ENCODE results near the gene SEPTIN6. TPM values are rescaled to one million over a fixed set of nuclear protein-coding genes. Genes with fewer than 3 reads are reported as not detected.

The SEPTIN6 gene
- total RNA-seq, 1 experiment from 2014 or later: 62.9 TPM

DNA sequence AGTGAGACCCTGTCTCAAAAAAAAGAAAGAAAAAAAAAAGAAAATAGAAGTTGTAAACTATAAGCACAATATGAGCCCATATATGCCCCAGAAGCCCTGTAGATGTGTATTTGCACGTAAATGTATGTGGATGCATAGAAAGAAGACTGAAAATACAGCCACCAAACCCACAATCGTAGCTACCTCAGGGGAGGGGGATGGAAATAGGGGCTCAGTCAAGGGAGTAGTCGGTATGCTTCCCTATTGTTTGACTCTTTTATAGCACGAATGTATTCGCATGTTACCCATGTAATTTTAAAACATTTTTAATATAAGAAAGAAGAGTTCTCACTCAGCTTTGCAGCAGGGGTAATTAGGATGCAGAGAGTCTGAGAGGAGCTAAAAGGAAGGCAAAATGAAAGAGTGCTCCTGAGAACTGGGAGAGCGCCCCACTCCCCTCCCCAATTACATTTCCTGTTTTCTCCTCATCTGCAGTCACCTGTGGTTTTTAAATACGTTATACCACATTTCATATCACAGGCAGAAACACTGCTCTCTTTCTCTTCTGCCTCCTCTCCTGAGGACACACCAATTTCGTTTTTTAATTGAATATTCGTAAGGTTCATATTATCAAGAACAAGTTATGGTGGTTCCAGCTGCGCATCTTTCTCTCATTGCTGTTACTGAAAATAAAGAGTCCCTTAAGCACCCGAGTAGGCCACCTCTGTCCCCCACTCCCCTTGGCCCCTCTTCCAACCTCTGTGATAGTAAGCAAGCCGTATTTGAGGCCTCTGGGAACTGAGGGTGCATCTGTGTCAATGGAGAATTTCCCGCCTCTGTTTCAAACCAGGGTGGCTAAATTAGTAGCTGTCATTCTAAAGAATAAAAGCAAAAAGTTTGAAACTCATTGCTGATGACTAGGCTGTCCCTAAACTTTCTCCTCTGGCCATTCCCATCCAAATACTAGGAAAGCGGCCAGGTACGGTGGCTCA lies 10.7 kb downstream of the SEPTIN6 start:
- ATAC-seq (no peak), DNase-seq (ENCODE audit: low spot score) (no peak)
- no peaks in the 10 kb centered on the region for H3K36me3 Mint-ChIP-seq
- H3K27me3 Mint-ChIP-seq (ENCODE audit: low read depth): no peaks in the 10 kb centered on the region
- no peaks in the 10 kb centered on the region for H3K9me3 Mint-ChIP-seq
- TF ChIP-seq, protein P1, sequence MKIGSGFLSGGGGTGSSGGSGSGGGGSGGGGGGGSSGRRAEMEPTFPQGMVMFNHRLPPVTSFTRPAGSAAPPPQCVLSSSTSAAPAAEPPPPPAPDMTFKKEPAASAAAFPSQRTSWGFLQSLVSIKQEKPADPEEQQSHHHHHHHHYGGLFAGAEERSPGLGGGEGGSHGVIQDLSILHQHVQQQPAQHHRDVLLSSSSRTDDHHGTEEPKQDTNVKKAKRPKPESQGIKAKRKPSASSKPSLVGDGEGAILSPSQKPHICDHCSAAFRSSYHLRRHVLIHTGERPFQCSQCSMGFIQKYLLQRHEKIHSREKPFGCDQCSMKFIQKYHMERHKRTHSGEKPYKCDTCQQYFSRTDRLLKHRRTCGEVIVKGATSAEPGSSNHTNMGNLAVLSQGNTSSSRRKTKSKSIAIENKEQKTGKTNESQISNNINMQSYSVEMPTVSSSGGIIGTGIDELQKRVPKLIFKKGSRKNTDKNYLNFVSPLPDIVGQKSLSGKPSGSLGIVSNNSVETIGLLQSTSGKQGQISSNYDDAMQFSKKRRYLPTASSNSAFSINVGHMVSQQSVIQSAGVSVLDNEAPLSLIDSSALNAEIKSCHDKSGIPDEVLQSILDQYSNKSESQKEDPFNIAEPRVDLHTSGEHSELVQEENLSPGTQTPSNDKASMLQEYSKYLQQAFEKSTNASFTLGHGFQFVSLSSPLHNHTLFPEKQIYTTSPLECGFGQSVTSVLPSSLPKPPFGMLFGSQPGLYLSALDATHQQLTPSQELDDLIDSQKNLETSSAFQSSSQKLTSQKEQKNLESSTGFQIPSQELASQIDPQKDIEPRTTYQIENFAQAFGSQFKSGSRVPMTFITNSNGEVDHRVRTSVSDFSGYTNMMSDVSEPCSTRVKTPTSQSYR (CRISPR knock-in tag; IDR thresholded peaks at IDR 0.05): no peak
- TF ChIP-seq EMX1 (CRISPR knock-in tag; IDR thresholded peaks at IDR 0.05): no peak
- TF ChIP-seq, protein P2, sequence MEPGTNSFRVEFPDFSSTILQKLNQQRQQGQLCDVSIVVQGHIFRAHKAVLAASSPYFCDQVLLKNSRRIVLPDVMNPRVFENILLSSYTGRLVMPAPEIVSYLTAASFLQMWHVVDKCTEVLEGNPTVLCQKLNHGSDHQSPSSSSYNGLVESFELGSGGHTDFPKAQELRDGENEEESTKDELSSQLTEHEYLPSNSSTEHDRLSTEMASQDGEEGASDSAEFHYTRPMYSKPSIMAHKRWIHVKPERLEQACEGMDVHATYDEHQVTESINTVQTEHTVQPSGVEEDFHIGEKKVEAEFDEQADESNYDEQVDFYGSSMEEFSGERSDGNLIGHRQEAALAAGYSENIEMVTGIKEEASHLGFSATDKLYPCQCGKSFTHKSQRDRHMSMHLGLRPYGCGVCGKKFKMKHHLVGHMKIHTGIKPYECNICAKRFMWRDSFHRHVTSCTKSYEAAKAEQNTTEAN (CRISPR knock-in tag; IDR thresholded peaks at IDR 0.05): no peak
- TF ChIP-seq ZNF396 (CRISPR knock-in tag; IDR thresholded peaks at IDR 0.05; ENCODE audit: borderline replicate concordance): no peak
- TF ChIP-seq NR3C1 (CRISPR knock-in tag; conservative IDR thresholded peaks at IDR 0.05; ENCODE audit: low read depth): no peak
- TF ChIP-seq, protein P3, sequence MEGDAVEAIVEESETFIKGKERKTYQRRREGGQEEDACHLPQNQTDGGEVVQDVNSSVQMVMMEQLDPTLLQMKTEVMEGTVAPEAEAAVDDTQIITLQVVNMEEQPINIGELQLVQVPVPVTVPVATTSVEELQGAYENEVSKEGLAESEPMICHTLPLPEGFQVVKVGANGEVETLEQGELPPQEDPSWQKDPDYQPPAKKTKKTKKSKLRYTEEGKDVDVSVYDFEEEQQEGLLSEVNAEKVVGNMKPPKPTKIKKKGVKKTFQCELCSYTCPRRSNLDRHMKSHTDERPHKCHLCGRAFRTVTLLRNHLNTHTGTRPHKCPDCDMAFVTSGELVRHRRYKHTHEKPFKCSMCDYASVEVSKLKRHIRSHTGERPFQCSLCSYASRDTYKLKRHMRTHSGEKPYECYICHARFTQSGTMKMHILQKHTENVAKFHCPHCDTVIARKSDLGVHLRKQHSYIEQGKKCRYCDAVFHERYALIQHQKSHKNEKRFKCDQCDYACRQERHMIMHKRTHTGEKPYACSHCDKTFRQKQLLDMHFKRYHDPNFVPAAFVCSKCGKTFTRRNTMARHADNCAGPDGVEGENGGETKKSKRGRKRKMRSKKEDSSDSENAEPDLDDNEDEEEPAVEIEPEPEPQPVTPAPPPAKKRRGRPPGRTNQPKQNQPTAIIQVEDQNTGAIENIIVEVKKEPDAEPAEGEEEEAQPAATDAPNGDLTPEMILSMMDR (IDR thresholded peaks at IDR 0.05): no peak
- no peak for TF ChIP-seq SMAD3 (CRISPR knock-in tag; IDR thresholded peaks at IDR 0.05; ENCODE audit: borderline replicate concordance)
- TF ChIP-seq OVOL2 (CRISPR knock-in tag; IDR thresholded peaks at IDR 0.05; ENCODE audit: borderline replicate concordance): no peak
- no peak for TF ChIP-seq TEAD1 (CRISPR knock-in tag; IDR thresholded peaks at IDR 0.05)
- TF ChIP-seq, protein P4, sequence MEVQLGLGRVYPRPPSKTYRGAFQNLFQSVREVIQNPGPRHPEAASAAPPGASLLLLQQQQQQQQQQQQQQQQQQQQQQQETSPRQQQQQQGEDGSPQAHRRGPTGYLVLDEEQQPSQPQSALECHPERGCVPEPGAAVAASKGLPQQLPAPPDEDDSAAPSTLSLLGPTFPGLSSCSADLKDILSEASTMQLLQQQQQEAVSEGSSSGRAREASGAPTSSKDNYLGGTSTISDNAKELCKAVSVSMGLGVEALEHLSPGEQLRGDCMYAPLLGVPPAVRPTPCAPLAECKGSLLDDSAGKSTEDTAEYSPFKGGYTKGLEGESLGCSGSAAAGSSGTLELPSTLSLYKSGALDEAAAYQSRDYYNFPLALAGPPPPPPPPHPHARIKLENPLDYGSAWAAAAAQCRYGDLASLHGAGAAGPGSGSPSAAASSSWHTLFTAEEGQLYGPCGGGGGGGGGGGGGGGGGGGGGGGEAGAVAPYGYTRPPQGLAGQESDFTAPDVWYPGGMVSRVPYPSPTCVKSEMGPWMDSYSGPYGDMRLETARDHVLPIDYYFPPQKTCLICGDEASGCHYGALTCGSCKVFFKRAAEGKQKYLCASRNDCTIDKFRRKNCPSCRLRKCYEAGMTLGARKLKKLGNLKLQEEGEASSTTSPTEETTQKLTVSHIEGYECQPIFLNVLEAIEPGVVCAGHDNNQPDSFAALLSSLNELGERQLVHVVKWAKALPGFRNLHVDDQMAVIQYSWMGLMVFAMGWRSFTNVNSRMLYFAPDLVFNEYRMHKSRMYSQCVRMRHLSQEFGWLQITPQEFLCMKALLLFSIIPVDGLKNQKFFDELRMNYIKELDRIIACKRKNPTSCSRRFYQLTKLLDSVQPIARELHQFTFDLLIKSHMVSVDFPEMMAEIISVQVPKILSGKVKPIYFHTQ (CRISPR knock-in tag; IDR thresholded peaks at IDR 0.05): no peak
- TF ChIP-seq ELF4 (CRISPR knock-in tag; IDR thresholded peaks at IDR 0.05; ENCODE audit: low read depth): no peak
- no peak for TF ChIP-seq RELA (CRISPR knock-in tag; IDR thresholded peaks at IDR 0.05; ENCODE audit: borderline replicate concordance)
- no peak for TF ChIP-seq ZNF232 (CRISPR knock-in tag; IDR thresholded peaks at IDR 0.05)
- TF ChIP-seq SMAD4 (CRISPR knock-in tag; IDR thresholded peaks at IDR 0.05): no peak
- TF ChIP-seq, protein P5, sequence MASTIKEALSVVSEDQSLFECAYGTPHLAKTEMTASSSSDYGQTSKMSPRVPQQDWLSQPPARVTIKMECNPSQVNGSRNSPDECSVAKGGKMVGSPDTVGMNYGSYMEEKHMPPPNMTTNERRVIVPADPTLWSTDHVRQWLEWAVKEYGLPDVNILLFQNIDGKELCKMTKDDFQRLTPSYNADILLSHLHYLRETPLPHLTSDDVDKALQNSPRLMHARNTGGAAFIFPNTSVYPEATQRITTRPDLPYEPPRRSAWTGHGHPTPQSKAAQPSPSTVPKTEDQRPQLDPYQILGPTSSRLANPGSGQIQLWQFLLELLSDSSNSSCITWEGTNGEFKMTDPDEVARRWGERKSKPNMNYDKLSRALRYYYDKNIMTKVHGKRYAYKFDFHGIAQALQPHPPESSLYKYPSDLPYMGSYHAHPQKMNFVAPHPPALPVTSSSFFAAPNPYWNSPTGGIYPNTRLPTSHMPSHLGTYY (CRISPR knock-in tag; IDR thresholded peaks at IDR 0.05): no peak
- TF ChIP-seq, protein P6, sequence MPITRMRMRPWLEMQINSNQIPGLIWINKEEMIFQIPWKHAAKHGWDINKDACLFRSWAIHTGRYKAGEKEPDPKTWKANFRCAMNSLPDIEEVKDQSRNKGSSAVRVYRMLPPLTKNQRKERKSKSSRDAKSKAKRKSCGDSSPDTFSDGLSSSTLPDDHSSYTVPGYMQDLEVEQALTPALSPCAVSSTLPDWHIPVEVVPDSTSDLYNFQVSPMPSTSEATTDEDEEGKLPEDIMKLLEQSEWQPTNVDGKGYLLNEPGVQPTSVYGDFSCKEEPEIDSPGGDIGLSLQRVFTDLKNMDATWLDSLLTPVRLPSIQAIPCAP (CRISPR knock-in tag; IDR thresholded peaks at IDR 0.05): no peak
- no peak for TF ChIP-seq HMGA2 (CRISPR knock-in tag; IDR thresholded peaks at IDR 0.05)
- ChIA-PET CTCF (interaction anchor here (1.2 to 3.9 kb wide), 3 partner anchors 12 to 47 kb away, joined by 3 to 13 read pairs (median 4); no protein-coding TSS in a partner anchor), POLR2A (interaction anchor here (0.6 to 0.7 kb wide), 2 partner anchors 8 to 11 kb away, joined by 3 to 5 read pairs; partner anchors contain the start of gene SEPTIN6)
- H3K27ac Mint-ChIP-seq: no peak overlapping the region
- peaks cover 47% of the 10 kb centered on the region for H3K4me1 Mint-ChIP-seq
- no peak overlapping the region for H3K4me3 Mint-ChIP-seq
